Measurements from ENCODE around the gene SLC35F4.

Gene SLC35F4

GRCh38 chr14:57576498-57576897, 289.4 kb downstream of the SLC35F4 start:
- no peak for TF ChIP-seq EZH2 (optimal IDR thresholded peaks at IDR 0.05; ENCODE audit: low read depth, low read length)
- no peak for TF ChIP-seq EZH2phosphoT487 (IDR thresholded peaks at IDR 0.05; ENCODE audit: low read length)
- TF ChIP-seq, protein P1, sequence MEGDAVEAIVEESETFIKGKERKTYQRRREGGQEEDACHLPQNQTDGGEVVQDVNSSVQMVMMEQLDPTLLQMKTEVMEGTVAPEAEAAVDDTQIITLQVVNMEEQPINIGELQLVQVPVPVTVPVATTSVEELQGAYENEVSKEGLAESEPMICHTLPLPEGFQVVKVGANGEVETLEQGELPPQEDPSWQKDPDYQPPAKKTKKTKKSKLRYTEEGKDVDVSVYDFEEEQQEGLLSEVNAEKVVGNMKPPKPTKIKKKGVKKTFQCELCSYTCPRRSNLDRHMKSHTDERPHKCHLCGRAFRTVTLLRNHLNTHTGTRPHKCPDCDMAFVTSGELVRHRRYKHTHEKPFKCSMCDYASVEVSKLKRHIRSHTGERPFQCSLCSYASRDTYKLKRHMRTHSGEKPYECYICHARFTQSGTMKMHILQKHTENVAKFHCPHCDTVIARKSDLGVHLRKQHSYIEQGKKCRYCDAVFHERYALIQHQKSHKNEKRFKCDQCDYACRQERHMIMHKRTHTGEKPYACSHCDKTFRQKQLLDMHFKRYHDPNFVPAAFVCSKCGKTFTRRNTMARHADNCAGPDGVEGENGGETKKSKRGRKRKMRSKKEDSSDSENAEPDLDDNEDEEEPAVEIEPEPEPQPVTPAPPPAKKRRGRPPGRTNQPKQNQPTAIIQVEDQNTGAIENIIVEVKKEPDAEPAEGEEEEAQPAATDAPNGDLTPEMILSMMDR (IDR thresholded peaks at IDR 0.05; ENCODE audit: low read length) = no peak
- Histone ChIP-seq H3K36me3 (replicated peaks; ENCODE audit: insufficient read depth, low read length) (no peaks in the 10 kb centered on the region), H3K27ac (ENCODE audit: low read length) (no peak overlapping the region)

GRCh38 chr14:57575482-57575881, 290.4 kb downstream of the SLC35F4 start:
- Histone ChIP-seq H3F3A (ENCODE audit: insufficient read depth, low read length) (no peaks in the 10 kb centered on the region), H4K20me1 (ENCODE audit: insufficient read depth, low read length) (no peaks in the 10 kb centered on the region), H3K9ac (ENCODE audit: low read length) (no peak overlapping the region), H3K4me1 (ENCODE audit: low read length) (no peaks in the 10 kb centered on the region), H3K36me3 (replicated peaks; ENCODE audit: insufficient read depth, low read length) (no peaks in the 10 kb centered on the region), H2AFZ (ENCODE audit: low read length) (no peak overlapping the region), H3K4me2 (ENCODE audit: low read depth, low read length) (no peak overlapping the region), H3K27ac (ENCODE audit: low read length) (no peak overlapping the region), H3K27me3 (replicated peaks; ENCODE audit: insufficient read depth, low read length) (no peaks in the 10 kb centered on the region), H3K9me3 (replicated peaks; ENCODE audit: insufficient read depth, low read length) (no peaks in the 10 kb centered on the region), H3K79me2 (ENCODE audit: low read length) (no peaks in the 10 kb centered on the region), H3K4me3 (ENCODE audit: low read length) (no peak overlapping the region), H3K9me2 (replicated peaks; ENCODE audit: insufficient read depth, low read length) (no peaks in the 10 kb centered on the region)
- TF ChIP-seq, protein P1 (IDR thresholded peaks at IDR 0.05; ENCODE audit: low read length) = no peak
- TF ChIP-seq EZH2 (optimal IDR thresholded peaks at IDR 0.05; ENCODE audit: low read depth, low read length) (no peak), EZH2phosphoT487 (IDR thresholded peaks at IDR 0.05; ENCODE audit: low read length) (no peak)
- no peak for DNase-seq

More at GRCh38 chr14:57576498-57576897, 289.4 kb downstream of the SLC35F4 start:
- Histone ChIP-seq H3K9ac (ENCODE audit: low read length) (no peak overlapping the region), H3K27me3 (replicated peaks; ENCODE audit: insufficient read depth, low read length) (no peaks in the 10 kb centered on the region), H3K9me2 (replicated peaks; ENCODE audit: insufficient read depth, low read length) (no peaks in the 10 kb centered on the region), H3K79me2 (ENCODE audit: low read length) (no peaks in the 10 kb centered on the region), H3K4me2 (ENCODE audit: low read depth, low read length) (no peak overlapping the region), H3K4me1 (ENCODE audit: low read length) (no peaks in the 10 kb centered on the region), H4K20me1 (ENCODE audit: insufficient read depth, low read length) (no peaks in the 10 kb centered on the region), H3F3A (ENCODE audit: insufficient read depth, low read length) (no peaks in the 10 kb centered on the region), H3K4me3 (ENCODE audit: low read length) (no peak overlapping the region), H2AFZ (ENCODE audit: low read length) (no peak overlapping the region), H3K9me3 (replicated peaks; ENCODE audit: insufficient read depth, low read length) (no peaks in the 10 kb centered on the region)
- no peak for DNase-seq

DNA sequence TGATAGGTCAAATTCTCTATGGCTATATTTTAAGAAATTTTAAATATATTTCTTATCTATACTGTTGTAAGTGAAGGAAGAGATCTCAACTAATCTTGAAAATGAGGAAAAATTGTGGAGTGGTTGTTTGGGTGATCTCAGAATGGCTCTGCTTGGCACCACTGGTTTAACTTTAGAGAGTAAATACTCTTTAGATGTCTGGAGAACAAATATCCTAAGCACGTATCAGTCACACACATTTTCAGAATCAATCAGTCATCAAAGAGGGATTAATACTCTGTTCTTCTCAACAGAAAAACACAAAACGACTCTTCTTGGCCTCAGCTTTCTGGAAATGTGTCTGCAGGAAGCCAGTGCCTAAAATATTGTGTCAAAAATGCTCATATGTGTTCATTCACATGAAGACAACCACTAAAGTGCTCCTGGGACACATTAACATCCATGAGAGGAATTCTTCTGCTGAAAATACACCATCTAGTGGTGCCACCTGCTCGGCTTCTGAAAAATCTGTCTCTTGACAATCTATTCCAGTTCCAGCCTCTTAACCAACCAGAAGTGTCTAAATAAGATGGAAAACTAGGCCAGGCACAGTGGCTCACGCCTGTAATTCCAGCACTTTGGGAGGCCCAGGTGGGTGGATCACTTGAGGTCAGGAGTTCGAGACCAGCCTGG, 291.1 kb downstream of the SLC35F4 start:
- no peaks in the 10 kb centered on the region for H3K9me2 ChIP-seq (replicated peaks; ENCODE audit: insufficient read depth, low read length)
- no peak overlapping the region for H3K4me2 ChIP-seq (ENCODE audit: low read depth, low read length)
- TF ChIP-seq, protein P1 (IDR thresholded peaks at IDR 0.05; ENCODE audit: low read length) = no peak
- TF ChIP-seq EZH2phosphoT487 (IDR thresholded peaks at IDR 0.05; ENCODE audit: low read length) = no peak
- no peak for TF ChIP-seq EZH2 (optimal IDR thresholded peaks at IDR 0.05; ENCODE audit: low read depth, low read length)
- no peak overlapping the region for H3K9ac ChIP-seq (ENCODE audit: low read length)
- no peak overlapping the region for H3K27ac ChIP-seq (ENCODE audit: low read length)
- H3K79me2 ChIP-seq (ENCODE audit: low read length) = no peaks in the 10 kb centered on the region
- no peak for DNase-seq
- H3K9me3 ChIP-seq (replicated peaks; ENCODE audit: insufficient read depth, low read length) = no peaks in the 10 kb centered on the region
- H3K4me3 ChIP-seq (ENCODE audit: low read length) = no peak overlapping the region
- no peak overlapping the region for H2AFZ ChIP-seq (ENCODE audit: low read length)
- H3K36me3 ChIP-seq (replicated peaks; ENCODE audit: insufficient read depth, low read length) = no peaks in the 10 kb centered on the region
- H4K20me1 ChIP-seq (ENCODE audit: insufficient read depth, low read length) = no peaks in the 10 kb centered on the region
- H3K27me3 ChIP-seq (replicated peaks; ENCODE audit: insufficient read depth, low read length) = no peaks in the 10 kb centered on the region
- no peaks in the 10 kb centered on the region for H3K4me1 ChIP-seq (ENCODE audit: low read length)
- no peaks in the 10 kb centered on the region for H3F3A ChIP-seq (ENCODE audit: insufficient read depth, low read length)

Measured in MM.1S (cell line).